HEK293T (cell line): ENCODE results near the gene PSMD4.
A peak's percentile ranks its signal among the peaks of the same experiment; 100 is the strongest.

ENCODE experiments used
- CTCF ChIA-PET: fragments of 350-600 bp; formaldehyde crosslinking; extraction: SDS; loops from one replicate; lab custom pipeline; 2021; ENCODE audit warnings: antibody characterized with exemption, inconsistent platforms; lab: Yijun Ruan, JAX
- POLR2A ChIA-PET: fragments of 350-600 bp; formaldehyde crosslinking; extraction: SDS; loops from one replicate; lab custom pipeline; 2020; ENCODE audit warnings: antibody characterized with exemption, inconsistent platforms; lab: Yijun Ruan, JAX
- DNase-seq: peaks from one replicate; pipeline ENCODE4 v3.0.0; 2012; ENCODE audit warnings: mixed read lengths; ENCODE audit errors: extremely low spot score
- ARNT ChIP-seq: fragments of 450-650 bp; IDR thresholded peaks from 2 replicates; pipeline ENCODE4 v1.6.1; 2017; ENCODE audit warnings: mild to moderate bottlenecking
- BHLHE40 ChIP-seq: fragments of 450-650 bp; IDR thresholded peaks from 2 replicates; pipeline ENCODE4 v1.6.1; 2016; ENCODE audit warnings: mild to moderate bottlenecking, moderate library complexity, borderline replicate concordance
- CTBP1 ChIP-seq: fragments of 450-650 bp; IDR thresholded peaks from 2 replicates; pipeline ENCODE4 v1.6.1; 2016; ENCODE audit warnings: borderline replicate concordance
- FOXA1 ChIP-seq: fragments of 450-650 bp; IDR thresholded peaks from 2 replicates; pipeline ENCODE4 v1.6.1; 2016; ENCODE audit warnings: mild to moderate bottlenecking
- FOXK2 ChIP-seq: fragments of 450-650 bp; IDR thresholded peaks from 2 replicates; pipeline ENCODE4 v1.6.1; 2016; ENCODE audit warnings: mild to moderate bottlenecking
- FOXM1 ChIP-seq: fragments of 450-650 bp; IDR thresholded peaks from 2 replicates; pipeline ENCODE4 v1.6.1; 2017; ENCODE audit warnings: mild to moderate bottlenecking, borderline replicate concordance
- HDGF ChIP-seq: fragments of 450-650 bp; IDR thresholded peaks from 2 replicates; pipeline ENCODE4 v1.6.1; 2017; ENCODE audit warnings: antibody characterized with exemption, borderline replicate concordance
- L3MBTL2 ChIP-seq: fragments of 450-650 bp; conservative IDR thresholded peaks from 2 replicates; pipeline ENCODE4 v1.6.1; 2016; ENCODE audit warnings: mild to moderate bottlenecking
- LEF1 ChIP-seq: fragments of 450-650 bp; IDR thresholded peaks from 2 replicates; pipeline ENCODE4 v1.6.1; 2017; ENCODE audit warnings: mild to moderate bottlenecking, borderline replicate concordance
- NFRKB ChIP-seq: fragments of 450-650 bp; IDR thresholded peaks from 2 replicates; pipeline ENCODE4 v1.6.1; 2016; ENCODE audit warnings: mild to moderate bottlenecking, moderate library complexity
- SP1 ChIP-seq: fragments of 450-650 bp; IDR thresholded peaks from 2 replicates; pipeline ENCODE4 v1.6.1; 2017
- SUZ12 ChIP-seq: fragments of 450-650 bp; IDR thresholded peaks from 2 replicates; pipeline ENCODE4 v1.6.1; 2016; ENCODE audit warnings: mild to moderate bottlenecking
- TARDBP ChIP-seq: fragments of 450-650 bp; IDR thresholded peaks from 2 replicates; pipeline ENCODE4 v1.6.1; 2016
- ZNF384 ChIP-seq: fragments of 450-650 bp; IDR thresholded peaks from 2 replicates; pipeline ENCODE4 v1.6.1; 2016
- TF ChIP-seq, protein P1 (sequence below): fragments of 450-650 bp; IDR thresholded peaks from 2 replicates; pipeline ENCODE4 v1.6.1; 2016

PSMD4 gene

DNA sequence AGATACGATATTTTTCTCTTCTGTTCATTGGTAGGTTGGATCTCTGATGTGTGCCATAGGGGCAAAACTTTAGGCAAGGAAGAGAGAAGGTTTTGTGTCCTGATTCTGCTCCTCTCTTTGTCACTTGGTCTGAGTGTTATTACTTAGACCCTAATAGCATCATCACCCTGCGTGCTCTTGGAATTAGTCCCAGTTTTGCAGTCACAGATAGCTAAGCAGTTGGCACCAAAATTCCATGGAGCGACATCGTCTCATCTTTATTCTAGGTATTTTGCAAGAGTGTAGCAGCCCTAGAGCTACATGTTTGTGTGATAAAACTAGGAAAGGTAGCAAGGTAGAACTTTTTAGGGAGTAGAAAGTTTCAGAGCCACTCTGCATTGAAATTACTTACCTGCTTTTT lies 32.4 kb upstream of the PSMD4 start:
- POLR2A ChIA-PET, result no interaction called here
- TF ChIP-seq HDGF (no peak), NFRKB (no peak), FOXK2 (no peak)
- CTCF ChIA-PET, result interaction anchor here (1.6 kb wide), 1 partner anchor 9 kb away, joined by 3 read pairs; no protein-coding TSS in a partner anchor
- no peak for DNase-seq

DNA sequence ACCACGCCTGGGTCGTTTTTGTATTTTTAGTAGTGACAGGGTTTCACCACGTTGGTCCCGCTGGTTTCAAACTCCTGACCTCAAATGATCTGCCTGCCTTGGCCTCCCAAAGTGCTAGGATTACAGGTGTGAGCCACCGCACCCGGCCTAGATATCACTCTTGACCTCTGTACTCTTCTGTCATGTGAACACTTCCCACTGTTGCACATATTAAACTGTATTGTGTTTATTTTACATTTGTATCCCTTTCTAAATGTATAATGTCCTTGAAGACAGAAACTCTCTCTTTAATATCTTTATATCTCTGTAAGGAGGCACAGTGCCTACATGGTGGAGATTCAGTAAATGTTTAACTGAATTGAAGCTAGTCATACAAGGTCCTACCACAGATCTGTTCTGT lies 19.3 kb upstream of the PSMD4 start:
- no peak for TF ChIP-seq SP1
- DNase-seq, result no peak
- POLR2A ChIA-PET, result interaction anchor here (1.4 kb wide), 1 partner anchor 17 kb away, joined by 3 read pairs; no protein-coding TSS in a partner anchor
- CTCF ChIA-PET, result interaction anchor here (1.2 to 1.7 kb wide), 2 partner anchors 11 to 17 kb away, joined by 5 to 8 read pairs; no protein-coding TSS in a partner anchor

DNA sequence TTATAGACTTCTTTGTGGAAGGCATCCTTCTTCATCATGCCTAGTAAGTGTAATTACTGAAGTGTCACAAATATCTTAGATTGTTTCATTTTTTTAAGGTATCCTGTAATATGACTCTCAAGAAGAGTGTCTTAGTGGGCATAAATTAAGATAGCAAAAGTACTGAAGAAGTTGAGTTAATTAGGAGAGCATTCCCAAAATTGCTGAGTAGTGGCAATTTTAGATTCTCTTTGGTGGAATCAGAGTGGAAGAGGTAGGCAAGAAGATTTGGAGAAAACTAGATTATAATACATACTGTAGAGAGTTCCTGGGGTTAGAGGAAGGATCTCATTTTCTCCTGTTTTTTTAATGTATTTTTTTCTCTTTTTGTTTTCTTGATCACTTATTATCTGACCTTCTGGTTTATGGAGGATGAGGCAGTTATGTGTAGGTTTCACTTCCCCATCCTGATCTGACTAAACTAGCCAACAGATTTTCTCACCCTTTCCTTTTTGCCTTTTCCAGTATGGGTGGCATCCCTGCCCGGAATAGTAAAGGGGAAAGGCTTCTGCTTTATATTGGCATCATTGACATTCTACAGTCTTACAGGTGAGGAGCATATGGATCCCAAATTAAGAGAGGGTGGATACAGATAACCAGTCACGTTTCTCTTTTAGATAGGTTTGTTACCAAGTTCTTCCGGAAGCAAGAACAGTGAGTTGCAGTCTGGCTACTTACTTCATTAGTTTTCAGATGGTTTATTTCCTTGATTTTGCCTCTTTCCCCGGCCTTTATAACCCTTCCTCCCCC lies 16.7 kb upstream of the PSMD4 start:
- CTCF ChIA-PET, result no interaction called here
- POLR2A ChIA-PET, result interaction anchor here (1.0 to 1.1 kb wide), 2 partner anchors 11 to 44 kb away, joined by 3 read pairs; partner anchors contain the start of gene ZNF687
- no peak for TF ChIP-seq HDGF
- no peak for TF ChIP-seq CTBP1
- TF ChIP-seq SUZ12, result no peak
- DNase-seq, result no peak

DNA sequence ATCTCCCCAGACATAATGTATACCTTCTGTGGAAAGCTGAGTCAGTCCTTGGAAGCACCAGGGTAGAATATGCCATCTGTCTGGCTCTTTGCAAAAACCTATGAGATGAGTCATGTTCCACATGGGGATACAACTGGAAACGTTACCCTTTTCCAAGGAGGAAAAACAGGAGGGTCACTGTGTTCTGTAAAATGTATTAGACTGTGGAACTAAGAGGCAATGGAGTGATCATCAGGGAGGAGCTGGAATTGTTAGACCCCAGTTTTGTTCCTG lies 16.1 kb upstream of the PSMD4 start:
- CTCF ChIA-PET, result no interaction called here
- TF ChIP-seq FOXM1, result no peak
- TF ChIP-seq NFRKB, result no peak
- no peak for TF ChIP-seq CTBP1
- TF ChIP-seq FOXA1, result no peak
- TF ChIP-seq, protein P1, sequence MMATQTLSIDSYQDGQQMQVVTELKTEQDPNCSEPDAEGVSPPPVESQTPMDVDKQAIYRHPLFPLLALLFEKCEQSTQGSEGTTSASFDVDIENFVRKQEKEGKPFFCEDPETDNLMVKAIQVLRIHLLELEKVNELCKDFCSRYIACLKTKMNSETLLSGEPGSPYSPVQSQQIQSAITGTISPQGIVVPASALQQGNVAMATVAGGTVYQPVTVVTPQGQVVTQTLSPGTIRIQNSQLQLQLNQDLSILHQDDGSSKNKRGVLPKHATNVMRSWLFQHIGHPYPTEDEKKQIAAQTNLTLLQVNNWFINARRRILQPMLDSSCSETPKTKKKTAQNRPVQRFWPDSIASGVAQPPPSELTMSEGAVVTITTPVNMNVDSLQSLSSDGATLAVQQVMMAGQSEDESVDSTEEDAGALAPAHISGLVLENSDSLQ, result no peak
- TF ChIP-seq ARNT, result no peak
- TF ChIP-seq ZNF384, result no peak
- no peak for TF ChIP-seq SUZ12
- TF ChIP-seq FOXK2, result no peak
- POLR2A ChIA-PET, result interaction anchor here (1.0 kb wide), 1 partner anchor 11 kb away, joined by 3 read pairs; no protein-coding TSS in a partner anchor
- DNase-seq, result no peak

DNA sequence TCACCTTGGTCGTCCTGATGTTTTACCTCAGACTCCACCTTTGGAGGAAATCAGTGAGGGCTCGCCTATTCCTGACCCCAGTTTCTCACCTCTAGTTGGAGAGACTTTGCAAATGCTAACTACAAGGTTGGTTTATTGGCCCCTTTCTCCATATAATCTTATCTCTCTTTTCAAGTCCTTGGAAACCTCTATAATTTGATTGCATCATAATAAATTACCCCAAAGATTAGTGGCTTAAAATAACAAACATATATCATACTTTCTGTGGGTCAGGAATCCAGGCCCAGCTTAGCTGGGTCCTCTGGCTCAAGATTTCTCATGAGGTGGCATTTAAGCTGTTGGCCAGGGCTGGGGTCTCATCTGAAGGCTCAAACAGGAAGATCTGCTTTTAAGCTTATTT lies 12.1 kb upstream of the PSMD4 start:
- POLR2A ChIA-PET, result interaction anchor here (0.8 kb wide), 2 partner anchors 12 kb away, joined by 3 to 4 read pairs; partner anchors contain the start of gene PSMD4

DNA sequence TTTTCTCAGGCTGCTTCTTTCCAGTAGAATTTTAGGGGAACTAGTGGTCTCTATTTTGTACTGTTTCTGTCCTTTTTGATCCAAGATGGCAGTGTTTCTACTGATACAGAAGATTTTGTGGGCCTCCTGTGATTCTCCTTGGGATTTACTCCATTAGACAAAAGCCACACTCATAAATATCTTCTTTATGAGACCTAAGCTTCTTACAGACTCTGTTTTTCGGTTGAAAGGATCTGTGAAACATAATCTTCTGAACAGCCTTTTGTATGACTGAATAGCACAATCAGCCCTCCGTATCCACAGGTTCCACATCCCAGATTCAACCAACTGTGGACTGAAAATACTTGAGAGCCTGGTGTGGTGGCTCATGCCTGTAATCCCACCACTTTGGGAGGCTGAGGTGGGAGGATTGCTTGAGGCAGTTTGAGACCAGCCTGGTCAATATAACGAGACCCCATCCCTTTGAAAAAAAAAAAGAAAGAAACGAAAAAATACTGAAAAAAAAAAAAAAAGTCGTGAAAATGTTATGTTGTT lies 10.8 kb upstream of the PSMD4 start:
- CTCF ChIA-PET, result interaction anchor here (0.7 kb wide), 1 partner anchor 93 kb away, joined by 3 read pairs; no protein-coding TSS in a partner anchor
- no peak for TF ChIP-seq NFRKB
- DNase-seq, result no peak
- POLR2A ChIA-PET, result interaction anchor here (0.8 kb wide), 1 partner anchor 31 kb away, joined by 3 read pairs; no protein-coding TSS in a partner anchor

More for the DNA sequence above, 12.1 kb upstream of the PSMD4 start:
- CTCF ChIA-PET, result interaction anchor here (1.2 kb wide), 1 partner anchor 9 kb away, joined by 3 read pairs; no protein-coding TSS in a partner anchor
- TF ChIP-seq BHLHE40 (no peak), ARNT (no peak), SP1 (no peak)
- no peak for DNase-seq

DNA sequence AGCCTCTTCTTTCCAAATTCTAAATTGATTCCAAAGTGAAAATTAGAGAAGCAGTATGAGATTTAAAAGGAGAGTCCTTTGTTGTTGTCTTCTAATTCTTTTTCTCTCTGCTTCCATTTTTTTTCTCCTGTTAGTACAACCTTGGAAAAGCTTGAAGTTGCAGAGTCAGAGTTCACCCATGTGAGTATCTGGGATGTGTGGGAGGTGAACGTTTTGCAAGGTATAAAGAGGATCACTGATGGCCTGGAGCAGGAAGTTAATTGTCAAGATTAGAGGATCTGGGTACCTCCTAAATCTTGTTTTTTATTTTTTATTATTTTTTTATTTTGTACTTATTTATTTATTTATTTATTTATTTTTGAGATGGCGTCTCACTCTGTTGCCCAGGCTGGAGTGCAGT lies 7.7 kb upstream of the PSMD4 start:
- ChIA-PET POLR2A (interaction anchor here (0.8 to 1.0 kb wide), 2 partner anchors 8 to 57 kb away, joined by 3 to 5 read pairs; partner anchors contain the start of genes PSMD4 and VPS72), CTCF (interaction anchor here (1.1 kb wide), 1 partner anchor 12 kb away, joined by 5 read pairs; no protein-coding TSS in a partner anchor)
- TF ChIP-seq LEF1 (no peak), TARDBP (no peak), NFRKB (no peak), L3MBTL2 (no peak), FOXA1 (no peak), FOXK2 (no peak), SUZ12 (no peak), CTBP1 (no peak), BHLHE40 (no peak), SP1 (no peak)
- no peak for DNase-seq

DNA sequence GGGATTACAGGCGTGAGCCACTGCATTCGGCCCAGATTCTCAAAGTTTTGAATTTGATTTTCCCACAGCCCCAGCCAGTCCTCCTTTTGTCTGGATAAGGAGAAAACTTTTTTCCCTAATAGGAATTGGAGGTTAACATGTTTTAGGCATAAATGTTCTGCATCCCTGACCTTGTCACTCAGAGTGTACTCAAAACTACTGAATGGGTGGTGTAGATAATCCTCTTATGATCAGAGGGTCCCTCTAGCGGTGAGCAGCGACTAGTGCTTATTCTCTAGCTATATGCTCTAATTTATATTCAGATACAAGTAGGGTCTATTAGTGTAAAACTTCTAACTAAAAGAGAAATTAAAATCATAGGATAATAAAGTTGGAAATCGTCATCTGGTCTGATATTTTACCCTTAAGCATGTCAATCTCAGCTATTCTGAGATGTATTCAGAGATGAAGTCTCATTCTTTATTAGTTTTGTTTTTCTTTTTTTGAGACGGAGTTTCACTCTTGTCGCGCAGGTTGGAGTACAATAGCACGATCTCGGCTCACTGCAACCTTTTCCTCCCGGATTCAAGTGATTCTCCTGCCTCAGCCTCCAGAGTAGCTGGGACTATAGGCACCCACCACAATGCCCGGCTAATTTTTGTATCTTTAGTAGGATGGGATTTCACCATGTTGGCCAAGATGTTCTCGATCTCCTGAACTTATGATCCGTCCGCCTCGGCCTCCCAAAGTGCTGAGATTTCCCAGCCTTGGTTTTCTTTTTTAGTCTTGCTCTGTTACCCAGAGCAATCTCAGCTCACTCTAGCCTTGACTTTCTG lies 2.7 kb upstream of the PSMD4 start:
- peak; percentile 74 for DNase-seq
- TF ChIP-seq LEF1 (no peak), SP1 (no peak)
- TF ChIP-seq, protein P1, result peak; percentile 86
- ChIA-PET CTCF (interaction anchor here (0.5 to 1.4 kb wide), 20 partner anchors 9 to 152 kb away, joined by 3 to 9 read pairs (median 4); no protein-coding TSS in a partner anchor), POLR2A (interaction anchor here (0.8 to 2.5 kb wide), 5 partner anchors 17 to 62 kb away, joined by 3 to 14 read pairs (median 8); partner anchors contain the start of genes VPS72 and ZNF687)
